Measurements from ENCODE around the gene RNF186.

DNA sequence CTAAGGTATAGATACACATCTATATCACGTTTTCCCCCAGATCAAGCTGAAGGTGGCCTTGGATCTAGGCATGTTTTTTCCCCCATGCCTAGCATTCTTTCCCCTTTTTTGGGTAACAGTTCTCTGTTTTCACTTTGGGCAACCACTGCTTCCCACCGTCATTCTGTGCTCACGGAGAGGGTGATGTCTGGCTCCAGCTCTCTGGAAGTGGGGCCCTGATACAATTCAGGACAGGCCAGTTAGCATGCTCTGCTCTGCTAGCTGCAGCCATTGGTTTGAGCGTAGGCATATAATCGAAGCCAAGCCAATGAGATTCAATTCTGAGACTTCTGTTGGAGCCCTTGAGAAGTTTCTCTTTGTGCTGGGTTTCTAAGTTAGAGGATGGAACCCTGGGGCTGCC lies 2.1 kb upstream of the RNF186 start:
- TF ChIP-seq, protein P1, sequence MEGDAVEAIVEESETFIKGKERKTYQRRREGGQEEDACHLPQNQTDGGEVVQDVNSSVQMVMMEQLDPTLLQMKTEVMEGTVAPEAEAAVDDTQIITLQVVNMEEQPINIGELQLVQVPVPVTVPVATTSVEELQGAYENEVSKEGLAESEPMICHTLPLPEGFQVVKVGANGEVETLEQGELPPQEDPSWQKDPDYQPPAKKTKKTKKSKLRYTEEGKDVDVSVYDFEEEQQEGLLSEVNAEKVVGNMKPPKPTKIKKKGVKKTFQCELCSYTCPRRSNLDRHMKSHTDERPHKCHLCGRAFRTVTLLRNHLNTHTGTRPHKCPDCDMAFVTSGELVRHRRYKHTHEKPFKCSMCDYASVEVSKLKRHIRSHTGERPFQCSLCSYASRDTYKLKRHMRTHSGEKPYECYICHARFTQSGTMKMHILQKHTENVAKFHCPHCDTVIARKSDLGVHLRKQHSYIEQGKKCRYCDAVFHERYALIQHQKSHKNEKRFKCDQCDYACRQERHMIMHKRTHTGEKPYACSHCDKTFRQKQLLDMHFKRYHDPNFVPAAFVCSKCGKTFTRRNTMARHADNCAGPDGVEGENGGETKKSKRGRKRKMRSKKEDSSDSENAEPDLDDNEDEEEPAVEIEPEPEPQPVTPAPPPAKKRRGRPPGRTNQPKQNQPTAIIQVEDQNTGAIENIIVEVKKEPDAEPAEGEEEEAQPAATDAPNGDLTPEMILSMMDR (conservative IDR thresholded peaks at IDR 0.05) = no peak
- no peak for TF ChIP-seq ZFX (IDR thresholded peaks at IDR 0.05)
